ENCODE data around the gene DNAJC28.

DNAJC28 gene

GRCh38 chr21:33491373-33492102 lies at the start of gene DNAJC28:
Gene DNAJC28, minus strand, starts transcription at chr21:33491716. Its CDS starts 2,323 bp downstream, at chr21:33489393.
- POLR2A ChIA-PET (ENCODE audit: low non-redundant PET) = interaction anchor here (0.6 to 1.0 kb wide), 3 partner anchors 12 to 105 kb away, joined by 3 to 8 read pairs (median 3); partner anchors contain the start of gene TMEM50B
- DNase-seq (ENCODE audit: low spot score) = peak; percentile 91
- TF ChIP-seq CTCF (conservative IDR thresholded peaks at IDR 0.05; ENCODE audit: low read depth) = no peak
- H3K27ac ChIP-seq = peak within 1 kb of the TSS; percentile 70
- CTCF ChIA-PET = interaction anchor here (0.8 kb wide), 1 partner anchor 9 kb away, joined by 3 read pairs; no protein-coding TSS in a partner anchor

GRCh38 chr21:33541105-33541711 lies 49.7 kb upstream of the DNAJC28 start:
- H3K27ac ChIP-seq = peak overlapping the region; percentile 98
- no peak for TF ChIP-seq CTCF (conservative IDR thresholded peaks at IDR 0.05; ENCODE audit: low read depth)
- DNase-seq (ENCODE audit: low spot score) = no peak
- ChIA-PET CTCF (no interaction called here), POLR2A (ENCODE audit: low non-redundant PET) (interaction anchor here (0.7 kb wide), 1 partner anchor 275 kb away, joined by 3 read pairs; the partner anchor contains the start of gene IL10RB)

GRCh38 chr21:33540711-33541104 lies 49.2 kb upstream of the DNAJC28 start:
- no peak for DNase-seq (ENCODE audit: low spot score)
- no peak for TF ChIP-seq CTCF (conservative IDR thresholded peaks at IDR 0.05; ENCODE audit: low read depth)
- H3K27ac ChIP-seq = peak overlapping the region; percentile 98
- ChIA-PET POLR2A (ENCODE audit: low non-redundant PET) (interaction anchor here (0.7 kb wide), 1 partner anchor 275 kb away, joined by 3 read pairs; the partner anchor contains the start of gene IL10RB), CTCF (no interaction called here)

- no peak for DNase-seq (ENCODE audit: low spot score)
- CTCF ChIA-PET = no interaction called here
- POLR2A ChIA-PET (ENCODE audit: low non-redundant PET) = no interaction called here
- no peak overlapping the region for H3K27ac ChIP-seq
- TF ChIP-seq CTCF (conservative IDR thresholded peaks at IDR 0.05; ENCODE audit: low read depth) = no peak
Measured at GRCh38 chr21:33539616-33540015, 48.1 kb upstream of the DNAJC28 start.

- ChIA-PET CTCF (interaction anchor here (0.5 kb wide), 1 partner anchor 1401 kb away, joined by 3 read pairs; no protein-coding TSS in a partner anchor), POLR2A (ENCODE audit: low non-redundant PET) (no interaction called here)
- H3K27ac ChIP-seq = no peak overlapping the region
- no peak for TF ChIP-seq CTCF (conservative IDR thresholded peaks at IDR 0.05; ENCODE audit: low read depth)
- DNase-seq (ENCODE audit: low spot score) = no peak
Measured at GRCh38 chr21:33537212-33537611, 45.7 kb upstream of the DNAJC28 start.

GRCh38 chr21:33531007-33531406 lies 39.5 kb upstream of the DNAJC28 start:
- TF ChIP-seq CTCF (conservative IDR thresholded peaks at IDR 0.05; ENCODE audit: low read depth) = no peak
- H3K27ac ChIP-seq = no peak overlapping the region
- DNase-seq (ENCODE audit: low spot score) = no peak
- CTCF ChIA-PET = interaction anchor here (0.6 to 0.7 kb wide), 2 partner anchors 10 to 69 kb away, joined by 3 to 5 read pairs; no protein-coding TSS in a partner anchor
- POLR2A ChIA-PET (ENCODE audit: low non-redundant PET) = no interaction called here

Measured in RWPE1 (cell line).